BJ (cell line): ENCODE results near the gene AFG1L. TPM values are rescaled to one million over a fixed set of nuclear protein-coding genes. Genes with fewer than 3 reads are reported as not detected.
A peak's percentile ranks its signal among the peaks of the same experiment; 100 is the strongest.

Experiments used
- CTCF ChIA-PET: fragments of 350-600 bp; formaldehyde crosslinking; extraction: SDS; loops from one replicate; lab custom pipeline; 2021; ENCODE audit warnings: antibody characterized with exemption, inconsistent platforms; lab: Yijun Ruan, JAX
- POLR2A ChIA-PET: fragments of 300-600 bp; sonication (Branson Sonifier 250); formaldehyde crosslinking; extraction: SDS; loops from one replicate; lab custom pipeline; 2021; ENCODE audit warnings: antibody characterized with exemption; lab: Charles Lee
- DNase-seq: peaks from one replicate; pipeline ENCODE4 v3.0.0-alpha.2; 2011; ENCODE audit warnings: low read depth
- H3K27me3 ChIP-seq: 2 replicates; pipeline ENCODE4 v1.6.0; 2011; ENCODE audit warnings: low read length; ENCODE audit not compliant: control insufficient read depth, insufficient read depth
- H3K36me3 ChIP-seq: 2 replicates; pipeline ENCODE4 v1.5.1; 2011; ENCODE audit warnings: low read length; ENCODE audit not compliant: control insufficient read depth, insufficient read depth
- H3K4me3 ChIP-seq: 2 replicates; pipeline ENCODE4 v1.5.1; 2011; ENCODE audit warnings: low read depth, mild to moderate bottlenecking, control low read depth, low read length
- polyA plus RNA-seq: library from polyadenylated mRNA; depleted of rRNA; stranded (reverse); fragments of >200 nt; gene quantifications from 2 replicates; pipeline ENCODE4 v1.2.3, GENCODE V29; 2011
- TF ChIP-seq, protein P1 (sequence below): IDR thresholded peaks from 2 replicates; pipeline ENCODE4 v1.5.1; 2011; ENCODE audit warnings: low read depth, mild to moderate bottlenecking, control low read depth, inconsistent platforms, low read length, moderate library complexity; ENCODE audit not compliant: insufficient read depth

The AFG1L gene
- polyA plus RNA-seq, 1 experiment: 1.7 TPM

DNA sequence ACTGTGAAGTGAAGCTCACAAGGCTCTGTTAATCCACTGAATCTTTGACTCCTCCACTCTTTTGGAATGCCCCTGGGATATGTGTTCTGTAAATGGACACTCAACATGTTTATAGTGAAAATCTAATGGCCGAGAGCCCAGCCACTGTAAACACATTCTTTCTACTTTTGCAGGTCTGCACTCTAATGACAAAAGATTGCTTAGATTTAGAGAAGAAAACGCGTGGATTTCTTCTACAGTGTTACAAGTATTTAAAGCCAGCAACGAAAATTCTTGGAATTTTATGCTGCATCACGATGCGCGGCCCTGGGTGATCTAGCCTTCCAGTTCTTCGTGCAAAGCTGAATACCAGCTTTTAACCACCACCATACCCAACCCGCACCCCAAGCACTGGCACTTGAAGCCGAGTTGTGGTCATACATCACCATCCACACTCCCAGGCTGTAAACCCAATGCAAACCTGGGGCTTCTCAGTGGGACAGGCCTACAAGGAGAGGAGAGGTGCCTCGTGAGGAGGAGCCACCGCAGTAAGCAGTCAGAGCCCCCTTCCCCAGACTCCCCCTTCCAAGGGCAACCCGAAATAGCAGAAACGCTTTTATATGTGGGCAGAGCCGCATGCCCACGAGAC lies 262.1 kb downstream of the AFG1L start:
- DNase-seq: no peak
- H3K36me3 ChIP-seq: no peaks in the 10 kb centered on the region
- H3K4me3 ChIP-seq: peak overlapping the region; percentile 89
- H3K27me3 ChIP-seq: peaks cover 1% of the 10 kb centered on the region; the same call in 1 of the 2 replicates
- TF ChIP-seq, protein P1, sequence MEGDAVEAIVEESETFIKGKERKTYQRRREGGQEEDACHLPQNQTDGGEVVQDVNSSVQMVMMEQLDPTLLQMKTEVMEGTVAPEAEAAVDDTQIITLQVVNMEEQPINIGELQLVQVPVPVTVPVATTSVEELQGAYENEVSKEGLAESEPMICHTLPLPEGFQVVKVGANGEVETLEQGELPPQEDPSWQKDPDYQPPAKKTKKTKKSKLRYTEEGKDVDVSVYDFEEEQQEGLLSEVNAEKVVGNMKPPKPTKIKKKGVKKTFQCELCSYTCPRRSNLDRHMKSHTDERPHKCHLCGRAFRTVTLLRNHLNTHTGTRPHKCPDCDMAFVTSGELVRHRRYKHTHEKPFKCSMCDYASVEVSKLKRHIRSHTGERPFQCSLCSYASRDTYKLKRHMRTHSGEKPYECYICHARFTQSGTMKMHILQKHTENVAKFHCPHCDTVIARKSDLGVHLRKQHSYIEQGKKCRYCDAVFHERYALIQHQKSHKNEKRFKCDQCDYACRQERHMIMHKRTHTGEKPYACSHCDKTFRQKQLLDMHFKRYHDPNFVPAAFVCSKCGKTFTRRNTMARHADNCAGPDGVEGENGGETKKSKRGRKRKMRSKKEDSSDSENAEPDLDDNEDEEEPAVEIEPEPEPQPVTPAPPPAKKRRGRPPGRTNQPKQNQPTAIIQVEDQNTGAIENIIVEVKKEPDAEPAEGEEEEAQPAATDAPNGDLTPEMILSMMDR: no peak
- CTCF ChIA-PET: interaction anchor here (0.6 to 6.6 kb wide), 6 partner anchors 11 to 518 kb away, joined by 3 to 28 read pairs (median 5); no protein-coding TSS in a partner anchor
- POLR2A ChIA-PET: no interaction called here

DNA sequence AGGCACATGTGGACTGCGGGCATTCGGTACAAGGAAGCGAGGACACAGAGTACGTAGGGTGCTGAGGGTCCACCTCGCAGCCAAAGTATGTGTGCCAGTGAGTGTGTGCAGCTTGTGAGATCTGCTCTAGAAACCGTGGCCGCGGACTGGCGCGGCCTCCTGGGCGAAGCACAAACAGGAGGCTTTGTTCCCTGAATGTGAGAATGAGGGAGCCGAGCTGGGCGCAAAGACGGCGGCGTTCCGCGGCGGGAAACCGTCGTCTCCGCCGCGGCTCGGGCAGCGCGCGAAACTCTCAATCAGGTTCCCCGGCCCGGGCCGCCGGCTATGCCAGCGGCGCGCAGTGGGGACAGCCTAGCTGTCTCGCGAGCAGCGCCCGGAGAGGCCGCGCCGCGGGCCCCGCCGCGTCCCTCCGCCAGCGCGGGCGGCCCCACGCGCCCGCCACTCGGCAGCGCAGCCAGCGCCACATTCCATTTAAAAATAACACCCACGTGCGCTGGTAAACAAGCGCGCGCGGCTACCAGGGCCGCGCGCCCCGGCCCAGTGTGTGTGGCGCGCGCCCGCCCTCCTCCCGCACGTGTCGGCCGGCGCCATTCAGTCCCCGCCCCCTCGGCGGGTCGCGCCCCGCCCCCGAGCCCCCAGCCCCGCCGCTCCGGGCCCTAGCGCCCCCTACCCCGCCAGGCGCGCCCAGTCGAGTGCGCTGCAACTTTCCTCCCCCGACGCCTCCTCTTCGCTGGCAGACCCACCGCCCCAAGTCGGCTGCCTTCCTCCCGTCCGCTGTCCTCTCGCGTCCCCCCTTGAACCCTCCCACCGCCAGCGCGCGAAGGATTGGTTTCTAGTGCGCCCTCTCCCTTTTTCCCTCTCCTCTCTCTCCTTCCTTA lies 262.9 kb downstream of the AFG1L start:
- ChIA-PET POLR2A (no interaction called here), CTCF (interaction anchor here (0.6 to 6.6 kb wide), 7 partner anchors 12 to 517 kb away, joined by 3 to 28 read pairs (median 4); no protein-coding TSS in a partner anchor)
- no peaks in the 10 kb centered on the region for H3K36me3 ChIP-seq
- DNase-seq: no peak
- TF ChIP-seq, protein P1: no peak
- H3K4me3 ChIP-seq: peak overlapping the region; percentile 89
- H3K27me3 ChIP-seq: peaks cover 1% of the 10 kb centered on the region; the same call in 1 of the 2 replicates

DNA sequence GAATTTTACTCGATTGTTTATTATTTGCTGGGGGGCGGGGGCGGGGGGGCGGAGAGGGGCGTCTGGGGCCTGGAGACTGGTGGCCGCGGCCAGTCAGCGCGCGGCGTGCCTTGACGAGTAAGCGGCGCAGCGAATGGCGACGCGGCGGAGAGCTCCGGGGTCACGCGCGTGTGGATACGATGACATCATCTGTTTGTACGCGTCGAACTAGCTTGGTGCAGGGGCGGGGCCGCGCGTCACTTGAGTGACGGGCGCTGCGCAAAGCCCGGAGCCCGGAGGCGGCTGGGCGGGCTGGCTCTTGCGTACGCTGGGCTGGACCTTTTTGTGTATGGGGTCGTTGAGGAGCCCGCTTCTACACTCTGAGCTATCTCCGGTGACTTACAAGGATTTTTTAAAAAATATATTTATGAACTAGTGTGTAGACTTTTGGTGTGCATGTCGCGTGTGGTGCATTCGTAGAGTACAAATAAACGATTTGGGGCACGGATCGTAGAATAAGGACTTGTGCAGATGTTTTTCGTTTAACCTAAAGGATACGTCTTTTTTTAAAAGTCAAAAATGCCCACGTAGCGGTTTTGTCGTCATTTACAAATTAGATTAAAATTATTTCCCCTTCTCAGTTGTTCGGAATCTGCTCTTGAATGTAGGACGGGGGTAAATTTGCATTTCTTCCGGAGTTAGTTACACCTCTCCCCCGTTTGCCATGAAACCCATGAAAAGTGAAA lies 263.7 kb downstream of the AFG1L start:
- peaks cover 1% of the 10 kb centered on the region; the same call in 1 of the 2 replicates for H3K27me3 ChIP-seq
- TF ChIP-seq, protein P1: no peak
- CTCF ChIA-PET: interaction anchor here (0.6 to 6.6 kb wide), 9 partner anchors 13 to 517 kb away, joined by 3 to 28 read pairs (median 3); no protein-coding TSS in a partner anchor
- POLR2A ChIA-PET: interaction anchor here (0.7 kb wide), 1 partner anchor 537 kb away, joined by 3 read pairs; the partner anchor contains the start of gene CEP57L1
- H3K36me3 ChIP-seq: no peaks in the 10 kb centered on the region
- peak overlapping the region; percentile 89 for H3K4me3 ChIP-seq
- DNase-seq: peak; percentile 87

DNA sequence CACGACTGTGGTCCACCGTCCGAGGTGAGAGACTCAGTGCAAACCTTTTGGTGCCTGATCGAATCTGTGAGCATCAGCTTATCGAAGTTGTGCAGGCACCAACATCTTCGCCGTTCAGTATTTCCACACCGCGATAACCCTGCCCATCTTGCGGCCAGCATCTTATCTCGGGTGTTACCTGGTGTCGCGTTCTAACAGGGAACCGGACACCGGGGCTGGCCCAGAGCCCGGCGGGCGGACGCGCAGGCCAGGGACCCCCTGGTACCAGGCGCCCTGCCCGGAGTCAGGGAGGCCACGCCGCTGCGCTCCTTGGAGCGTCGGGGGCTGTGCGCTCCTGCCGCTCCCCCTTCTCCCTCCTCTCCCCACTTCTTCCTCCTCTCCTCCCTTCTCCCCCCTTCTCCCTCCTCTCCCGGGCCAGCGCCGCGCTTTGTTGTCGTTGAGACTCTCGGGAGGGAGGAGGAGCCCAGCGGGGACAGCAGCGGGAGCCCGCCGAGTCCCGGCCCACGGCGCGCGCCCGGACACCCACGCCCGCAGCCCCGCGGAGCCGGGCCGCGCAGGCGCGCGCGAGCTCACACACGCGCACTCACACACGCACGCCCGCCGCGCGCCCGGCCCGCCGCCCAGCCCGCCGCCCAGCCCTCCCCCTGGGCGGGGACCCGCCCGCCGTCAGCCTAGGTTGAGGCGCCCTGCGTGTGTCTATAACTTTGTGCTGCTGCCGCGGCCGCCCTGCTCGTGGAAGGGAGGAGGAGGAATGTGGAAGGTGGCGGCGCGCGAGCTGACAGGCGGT lies 264.4 kb downstream of the AFG1L start:
- Histone ChIP-seq H3K4me3 (peak overlapping the region; percentile 89), H3K27me3 (peaks cover under 1% of the 10 kb centered on the region; the same call in 1 of the 2 replicates), H3K36me3 (no peaks in the 10 kb centered on the region)
- TF ChIP-seq, protein P1: no peak
- ChIA-PET CTCF (interaction anchor here (0.8 to 6.6 kb wide), 7 partner anchors 9 to 334 kb away, joined by 3 to 28 read pairs (median 3); no protein-coding TSS in a partner anchor), POLR2A (no interaction called here)
- DNase-seq: no peak
